Transverse colon (tissue), 4 donors: ENCODE measurements around the gene CCM2.

Source experiments
- CTCF ChIP-seq, 5 experiments: fragments of 200-600 bp in 3 of 5; fragments of 450-650 bp in 2 of 5; sonication (generic) in 3 of 5; IDR thresholded peaks; 1 replicate in 2 of 5; 2 replicates in 3 of 5; pipeline ENCODE4 v1.5.1; 2016 to 2017; ENCODE audit warnings: antibody characterized with exemption in 5 of 5, inconsistent platforms in 3 of 5, mild to moderate bottlenecking in 2 of 5, moderate library complexity in 1 of 5
- EP300 ChIP-seq: sonication (generic); formaldehyde crosslinking; IDR thresholded peaks from one replicate; pipeline ENCODE4 v1.6.1; 2017; ENCODE audit warnings: antibody characterized with exemption, low read depth
- POLR2A ChIP-seq: fragments of 450-650 bp; IDR thresholded peaks from one replicate; pipeline ENCODE4 v1.6.1; 2016; ENCODE audit warnings: antibody characterized with exemption, mild to moderate bottlenecking, moderate library complexity
- POLR2AphosphoS5 ChIP-seq, 3 donors: sonication (generic); formaldehyde crosslinking; IDR thresholded peaks; one replicate each; pipeline ENCODE4 v1.6.1; 2016; ENCODE audit warnings: antibody characterized with exemption in 3 of 3

DNA sequence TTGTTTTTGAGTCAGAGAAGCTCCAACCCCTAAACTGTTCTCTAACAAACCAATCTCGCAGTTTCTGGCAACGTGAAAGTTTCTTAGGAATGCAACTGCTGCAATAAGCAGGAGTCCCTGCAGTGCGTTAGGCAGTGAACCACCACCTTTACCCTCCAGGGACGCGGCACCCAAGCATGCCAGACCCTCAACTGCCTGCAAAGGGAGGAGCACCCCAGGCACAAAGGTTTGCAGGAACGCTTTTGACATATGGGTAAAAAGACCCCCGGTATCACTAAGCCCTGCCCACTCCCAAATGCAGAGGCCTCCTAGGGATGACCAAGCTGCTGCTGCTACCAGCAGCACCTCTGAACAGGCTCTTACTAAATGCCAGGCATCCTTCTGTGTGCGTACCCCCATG is 106.8 kb downstream of the CCM2 start:
- TF ChIP-seq CTCF (IDR thresholded peaks at IDR 0.05): no peak
- TF ChIP-seq POLR2A: no peak
- no peak for TF ChIP-seq EP300
- TF ChIP-seq POLR2AphosphoS5 (IDR thresholded peaks at IDR 0.05): no peak
